H1 (cell line): ENCODE measurements around the gene ITPKC. TPM values are rescaled to one million over a fixed set of nuclear protein-coding genes. Genes with fewer than 3 reads are reported as not detected.

Source experiments
- BACH1 ChIP-seq: IDR thresholded peaks from 2 replicates; pipeline ENCODE4 v1.6.1; 2012; ENCODE audit warnings: low read length, improper control_type of control experiment
- CTCF ChIP-seq, 3 experiments: IDR thresholded peaks; 1 replicate in 2 of 3; 2 replicates in 1 of 3; pipeline versions ENCODE4 v1.5.1 to v1.6.1; 2011; ENCODE audit warnings: low read length in 3 of 3, mild to moderate bottlenecking in 3 of 3, inconsistent platforms in 2 of 3, low read depth in 1 of 3, moderate library complexity in 1 of 3; ENCODE audit not compliant: insufficient read depth in 1 of 3; ENCODE audit errors: control extremely low read depth in 1 of 3
- HDAC2 ChIP-seq, 2 experiments: fragments of 300-600 bp in 1 of 2; sonication (generic) in 1 of 2; IDR thresholded peaks; 2 replicates each; pipeline ENCODE4 v1.6.1; 2011 to 2012; ENCODE audit warnings: low read depth in 2 of 2, low read length in 2 of 2, mild to moderate bottlenecking in 2 of 2, moderate library complexity in 2 of 2, borderline replicate concordance in 1 of 2, inconsistent platforms in 1 of 2
- KDM5A ChIP-seq: fragments of 200-600 bp; IDR thresholded peaks from 2 replicates; pipeline ENCODE4 v1.7.1; 2012; ENCODE audit warnings: mild to moderate bottlenecking, low read length, inconsistent platforms, mixed read lengths
- NANOG ChIP-seq: IDR thresholded peaks from 2 replicates; pipeline ENCODE4 v1.6.1; 2011; ENCODE audit warnings: low read length, low read depth, mild to moderate bottlenecking, inconsistent platforms; ENCODE audit not compliant: insufficient read depth, poor library complexity, severe bottlenecking
- SP1 ChIP-seq: IDR thresholded peaks from 2 replicates; pipeline ENCODE4 v1.6.1; 2011; ENCODE audit warnings: low read depth, low read length
- TAF1 ChIP-seq: IDR thresholded peaks from 2 replicates; pipeline ENCODE4 v1.6.1; 2011; ENCODE audit warnings: mild to moderate bottlenecking, low read depth, low read length
- polyA plus RNA-seq, 7 experiments: library from polyadenylated mRNA; depleted of rRNA in 3 of 7; stranded (reverse) in 5 of 7; unstranded in 2 of 7; fragments of >200 nt in 5 of 7; fragments of 200-250 nt in 2 of 7; gene quantifications; 1 replicate in 5 of 7; 2 replicates in 1 of 7; 4 replicates in 1 of 7; pipeline versions ENCODE4 v1.2.1 to v1.2.3, GENCODE V29; 2011 to 2013; ENCODE audit warnings: missing spikeins in 2 of 7, mixed read lengths in 2 of 7
- total RNA-seq: library from RNA; stranded (reverse); fragmentation: NEBNext Ultra II Directional; extraction: Animal tissue kit (Norgen Biotek cat#: 25700); gene quantifications from 2 replicates; pipeline ENCODE4 v1.2.1, GENCODE V29; 2021

ITPKC gene
- total and polyA plus RNA-seq, 2 of the 8 experiments (the other 6 are each of a cell fraction or from before 2014, with no cell fraction given): 5.2 to 8.9 TPM

DNA sequence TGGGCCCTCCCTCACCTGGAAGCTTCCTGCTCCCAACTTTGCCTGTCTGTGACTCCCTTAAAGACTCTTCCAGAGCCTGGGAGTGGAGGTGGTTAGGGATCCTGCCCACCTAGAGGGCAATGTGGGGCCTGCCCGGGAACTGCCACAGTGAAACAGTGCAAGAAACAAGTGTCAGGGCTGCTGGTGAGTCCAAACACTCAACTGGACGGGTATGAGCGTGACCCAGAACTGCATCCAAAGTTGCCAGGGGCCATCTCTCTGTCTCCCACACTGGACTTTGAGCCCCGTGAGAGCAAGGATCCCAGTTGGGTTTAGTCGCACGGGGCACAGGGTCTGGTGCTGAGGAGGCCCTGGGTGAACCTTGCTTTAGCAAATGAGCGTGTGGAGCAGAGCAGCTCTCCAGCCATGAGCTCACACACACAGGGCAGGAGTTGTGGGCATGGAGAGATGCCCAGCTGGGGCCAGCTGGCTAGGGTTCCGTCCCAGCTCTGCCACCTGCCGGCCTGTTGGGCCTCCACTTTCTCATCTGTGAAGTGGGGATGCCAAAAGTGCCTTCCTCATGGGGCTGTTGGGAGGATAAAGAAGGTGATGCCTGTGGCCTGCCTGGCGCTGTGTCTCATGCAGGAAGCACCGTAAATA lies 23.6 kb upstream of the ITPKC start (continued):
- TF ChIP-seq CTCF (IDR thresholded peaks at IDR 0.05; ENCODE audit: control extremely low read depth in 1 of 3, insufficient read depth in 1 of 3, low read depth in 1 of 3, low read length in 3 of 3): no peak
- no peak for TF ChIP-seq BACH1
- no peak for TF ChIP-seq KDM5A
- no peak for TF ChIP-seq HDAC2 (IDR thresholded peaks at IDR 0.05; ENCODE audit: borderline replicate concordance in 1 of 2, low read depth in 2 of 2, low read length in 2 of 2)
- TF ChIP-seq NANOG: no peak
- no peak for TF ChIP-seq TAF1
- TF ChIP-seq SP1: no peak
- TF ChIP-seq, all 59 proteins: peak for 0
